ENCODE data around the gene CASK. TPM values are rescaled to one million over a fixed set of nuclear protein-coding genes. Genes with fewer than 3 reads are reported as not detected.

The CASK gene
- total RNA-seq, 2 experiments from 2014 or later: 39.9 to 44.6 TPM

- Histone ChIP-seq H3K27ac (ENCODE audit: low read depth in 1 of 2, low read length in 2 of 2) (no peak overlapping the region), H3K4me1 (ENCODE audit: insufficient read depth, low read length) (peaks cover 4% of the 10 kb centered on the region), H3K36me3 (ENCODE audit: insufficient read depth, low read length) (peaks cover 2% of the 10 kb centered on the region), H3K27me3 (ENCODE audit: control insufficient read depth in 1 of 2, insufficient read depth in 2 of 2, low read length in 2 of 2) (no peaks in the 10 kb centered on the region), H3K4me3 (ENCODE audit: low read length) (no peak overlapping the region), H3K9me3 (ENCODE audit: control insufficient read depth in 1 of 2, insufficient read depth in 1 of 2, low read length in 2 of 2) (no peaks in the 10 kb centered on the region)
- no peaks in the 10 kb centered on the region for H3K9me3 Mint-ChIP-seq
- DNase-seq (peak in 3 of 14 experiments; percentile 35 to 64 (median 52)), ATAC-seq (ENCODE audit: poor library complexity) (peak; percentile 58)
- H3K4me1 Mint-ChIP-seq (ENCODE audit: low read depth): peaks cover 37% of the 10 kb centered on the region
- ChIA-PET POLR2A (no interaction called here), CTCF (no interaction called here)
- H3K27ac Mint-ChIP-seq: no peak overlapping the region
- intact Hi-C loops (cut with DNase I, micrococcal nuclease): no loop called here
- H3K4me3 Mint-ChIP-seq: no peak overlapping the region
- TF ChIP-seq CTCF (IDR thresholded peaks at IDR 0.05): no peak
- peaks cover 4% of the 10 kb centered on the region for H3K36me3 Mint-ChIP-seq (ENCODE audit: low read depth)
- H3K27me3 Mint-ChIP-seq: no peaks in the 10 kb centered on the region
Measured at GRCh38 chrX:41695426-41695825, 227.9 kb downstream of the CASK start.

GRCh38 chrX:41693024-41693423 is 230.3 kb downstream of the CASK start:
- ATAC-seq (ENCODE audit: poor library complexity): no peak
- H3K4me1 Mint-ChIP-seq (ENCODE audit: low read depth): peaks cover 46% of the 10 kb centered on the region
- no peak for TF ChIP-seq CTCF (IDR thresholded peaks at IDR 0.05)
- Histone ChIP-seq H3K4me3 (ENCODE audit: low read length) (no peak overlapping the region), H3K27ac (ENCODE audit: low read depth in 1 of 2, low read length in 2 of 2) (no peak overlapping the region), H3K4me1 (ENCODE audit: insufficient read depth, low read length) (peaks cover 4% of the 10 kb centered on the region), H3K9me3 (ENCODE audit: control insufficient read depth in 1 of 2, insufficient read depth in 1 of 2, low read length in 2 of 2) (no peaks in the 10 kb centered on the region), H3K27me3 (ENCODE audit: control insufficient read depth in 1 of 2, insufficient read depth in 2 of 2, low read length in 2 of 2) (no peaks in the 10 kb centered on the region), H3K36me3 (ENCODE audit: insufficient read depth, low read length) (peaks cover 2% of the 10 kb centered on the region)
- H3K27ac Mint-ChIP-seq: no peak overlapping the region
- DNase-seq: peak in 1 of 14 experiments; percentile 16
- POLR2A ChIA-PET: no interaction called here
- H3K4me3 Mint-ChIP-seq: no peak overlapping the region
- H3K9me3 Mint-ChIP-seq: no peaks in the 10 kb centered on the region
- intact Hi-C loops (cut with DNase I, micrococcal nuclease): no loop called here
- peaks cover 4% of the 10 kb centered on the region for H3K36me3 Mint-ChIP-seq (ENCODE audit: low read depth)
- CTCF ChIA-PET: no interaction called here
- H3K27me3 Mint-ChIP-seq: no peaks in the 10 kb centered on the region

GRCh38 chrX:41692162-41692749 is 231.1 kb downstream of the CASK start:
- ATAC-seq (ENCODE audit: poor library complexity): no peak
- Histone ChIP-seq H3K4me3 (ENCODE audit: low read length) (no peak overlapping the region), H3K36me3 (ENCODE audit: insufficient read depth, low read length) (peaks cover 2% of the 10 kb centered on the region), H3K27me3 (ENCODE audit: control insufficient read depth in 1 of 2, insufficient read depth in 2 of 2, low read length in 2 of 2) (no peaks in the 10 kb centered on the region), H3K9me3 (ENCODE audit: control insufficient read depth in 1 of 2, insufficient read depth in 1 of 2, low read length in 2 of 2) (no peaks in the 10 kb centered on the region), H3K27ac (ENCODE audit: low read depth in 1 of 2, low read length in 2 of 2) (no peak overlapping the region), H3K4me1 (ENCODE audit: insufficient read depth, low read length) (peaks cover 4% of the 10 kb centered on the region)
- no peak for DNase-seq
- no peaks in the 10 kb centered on the region for H3K9me3 Mint-ChIP-seq
- no peak for TF ChIP-seq CTCF (IDR thresholded peaks at IDR 0.05)
- no peak overlapping the region for H3K4me3 Mint-ChIP-seq
- peaks cover 1% of the 10 kb centered on the region for H3K36me3 Mint-ChIP-seq (ENCODE audit: low read depth)
- H3K27ac Mint-ChIP-seq: peak overlapping the region; percentile 18
- POLR2A ChIA-PET: no interaction called here
- H3K27me3 Mint-ChIP-seq: no peaks in the 10 kb centered on the region
- H3K4me1 Mint-ChIP-seq (ENCODE audit: low read depth): peaks cover 47% of the 10 kb centered on the region
- intact Hi-C loops (cut with DNase I, micrococcal nuclease): no loop called here
- CTCF ChIA-PET: no interaction called here
